ENCODE results near the gene NGEF.

NGEF gene, protein sequence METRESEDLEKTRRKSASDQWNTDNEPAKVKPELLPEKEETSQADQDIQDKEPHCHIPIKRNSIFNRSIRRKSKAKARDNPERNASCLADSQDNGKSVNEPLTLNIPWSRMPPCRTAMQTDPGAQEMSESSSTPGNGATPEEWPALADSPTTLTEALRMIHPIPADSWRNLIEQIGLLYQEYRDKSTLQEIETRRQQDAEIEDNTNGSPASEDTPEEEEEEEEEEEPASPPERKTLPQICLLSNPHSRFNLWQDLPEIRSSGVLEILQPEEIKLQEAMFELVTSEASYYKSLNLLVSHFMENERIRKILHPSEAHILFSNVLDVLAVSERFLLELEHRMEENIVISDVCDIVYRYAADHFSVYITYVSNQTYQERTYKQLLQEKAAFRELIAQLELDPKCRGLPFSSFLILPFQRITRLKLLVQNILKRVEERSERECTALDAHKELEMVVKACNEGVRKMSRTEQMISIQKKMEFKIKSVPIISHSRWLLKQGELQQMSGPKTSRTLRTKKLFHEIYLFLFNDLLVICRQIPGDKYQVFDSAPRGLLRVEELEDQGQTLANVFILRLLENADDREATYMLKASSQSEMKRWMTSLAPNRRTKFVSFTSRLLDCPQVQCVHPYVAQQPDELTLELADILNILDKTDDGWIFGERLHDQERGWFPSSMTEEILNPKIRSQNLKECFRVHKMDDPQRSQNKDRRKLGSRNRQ

DNA sequence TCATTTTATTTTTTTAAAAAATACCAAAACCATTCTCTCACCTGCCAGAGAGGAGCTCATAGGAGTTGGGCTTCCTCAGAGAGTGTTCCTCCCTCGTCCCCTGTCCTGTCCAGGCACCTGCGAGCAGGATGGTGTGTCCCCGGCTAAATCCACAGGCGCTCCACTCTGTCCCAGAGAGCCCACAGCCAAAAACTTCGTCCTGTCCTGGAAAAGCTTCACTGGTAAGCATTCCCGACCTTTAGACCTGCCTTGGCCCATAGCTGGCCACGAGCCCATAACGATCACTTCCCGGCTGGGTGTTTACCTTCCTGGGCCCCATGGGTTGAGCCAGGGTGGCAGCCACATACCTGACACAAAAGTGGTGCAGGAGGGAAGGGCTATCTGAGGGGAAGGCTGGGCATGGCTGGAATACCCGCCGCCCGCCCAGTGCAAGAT is at the start of gene NGEF:
Gene NGEF (minus strand): TSS at position 230 of the 435 bp plus-strand sequence. CDS start 38,366 bp downstream, outside the sequence.
- H3K4me1 ChIP-seq (ENCODE audit: insufficient read depth, low read length), result no peaks in the 10 kb centered on the region

GRCh38 chr2:233062451-233062850 is 49.4 kb upstream of the NGEF start:
- H3K36me3 ChIP-seq (ENCODE audit: insufficient read depth, low read length), result no peaks in the 10 kb centered on the region
- peaks cover 11% of the 10 kb centered on the region for H3K4me1 ChIP-seq (ENCODE audit: insufficient read depth, low read length)
- H3K4me3 ChIP-seq (ENCODE audit: low read length), result no peak overlapping the region
- no peaks in the 10 kb centered on the region for H3K27me3 ChIP-seq (ENCODE audit: insufficient read depth, low read length)
- H2AFZ ChIP-seq (ENCODE audit: low read depth, low read length), result no peak overlapping the region
- H3K9me3 ChIP-seq (ENCODE audit: low read length), result no peaks in the 10 kb centered on the region

More for the DNA sequence above, at the start of gene NGEF:
- Histone ChIP-seq H3K4me3 (ENCODE audit: low read length) (no peak within 1 kb of the TSS), H3K27me3 (ENCODE audit: insufficient read depth, low read length) (no peaks in the 10 kb centered on the region), H2AFZ (ENCODE audit: low read depth, low read length) (no peak within 1 kb of the TSS), H3K36me3 (ENCODE audit: insufficient read depth, low read length) (no peaks in the 10 kb centered on the region), H3K9me3 (ENCODE audit: low read length) (peaks cover 2% of the 10 kb centered on the region)

DNA sequence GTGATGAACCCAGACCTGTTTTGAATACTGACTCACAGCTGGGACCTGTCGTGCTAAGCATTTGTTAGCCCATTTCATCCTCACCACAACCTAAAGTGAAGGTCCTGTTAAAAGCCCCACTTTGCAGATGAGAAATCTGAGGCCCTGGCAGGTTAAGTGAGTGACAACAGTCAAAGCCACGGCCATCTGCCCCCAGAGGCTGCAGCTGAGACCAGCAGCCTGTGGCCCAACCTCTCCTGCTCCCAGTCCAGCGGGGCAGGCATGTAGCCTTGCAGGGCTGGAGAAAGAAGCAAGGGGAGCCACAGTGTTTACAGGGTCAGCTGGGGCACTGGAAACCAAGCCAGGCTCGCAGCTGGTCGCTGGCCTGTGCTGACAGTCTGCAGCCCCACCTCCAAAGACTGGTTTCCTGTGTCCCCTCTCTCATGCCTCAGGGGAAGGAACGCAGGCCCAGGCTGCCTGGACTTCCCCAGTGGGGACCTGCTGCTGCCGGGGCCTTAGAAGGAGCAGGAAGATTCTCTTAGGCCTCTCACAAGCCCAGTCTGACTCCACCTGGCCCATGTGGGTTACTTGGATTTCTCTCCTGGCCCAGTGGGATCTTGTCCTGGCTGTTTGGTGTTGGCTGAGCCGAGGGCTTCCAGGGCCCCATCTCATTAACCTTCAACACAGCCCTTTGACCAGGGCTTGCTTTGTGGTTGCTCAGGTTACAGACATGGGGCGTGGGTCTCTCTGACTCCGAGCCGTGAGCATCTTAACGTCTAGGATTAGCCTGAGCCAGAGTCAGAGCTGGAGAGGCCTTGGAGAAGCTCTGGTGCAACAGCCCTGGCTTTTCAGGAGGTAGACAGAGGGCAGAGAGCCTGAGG is 48.8 kb upstream of the NGEF start:
- no peak overlapping the region for H3K4me3 ChIP-seq (ENCODE audit: low read length)
- no peaks in the 10 kb centered on the region for H3K36me3 ChIP-seq (ENCODE audit: insufficient read depth, low read length)
- H2AFZ ChIP-seq (ENCODE audit: low read depth, low read length), result no peak overlapping the region
- no peaks in the 10 kb centered on the region for H3K27me3 ChIP-seq (ENCODE audit: insufficient read depth, low read length)
- peaks cover 11% of the 10 kb centered on the region for H3K4me1 ChIP-seq (ENCODE audit: insufficient read depth, low read length)
- no peaks in the 10 kb centered on the region for H3K9me3 ChIP-seq (ENCODE audit: low read length)

DNA sequence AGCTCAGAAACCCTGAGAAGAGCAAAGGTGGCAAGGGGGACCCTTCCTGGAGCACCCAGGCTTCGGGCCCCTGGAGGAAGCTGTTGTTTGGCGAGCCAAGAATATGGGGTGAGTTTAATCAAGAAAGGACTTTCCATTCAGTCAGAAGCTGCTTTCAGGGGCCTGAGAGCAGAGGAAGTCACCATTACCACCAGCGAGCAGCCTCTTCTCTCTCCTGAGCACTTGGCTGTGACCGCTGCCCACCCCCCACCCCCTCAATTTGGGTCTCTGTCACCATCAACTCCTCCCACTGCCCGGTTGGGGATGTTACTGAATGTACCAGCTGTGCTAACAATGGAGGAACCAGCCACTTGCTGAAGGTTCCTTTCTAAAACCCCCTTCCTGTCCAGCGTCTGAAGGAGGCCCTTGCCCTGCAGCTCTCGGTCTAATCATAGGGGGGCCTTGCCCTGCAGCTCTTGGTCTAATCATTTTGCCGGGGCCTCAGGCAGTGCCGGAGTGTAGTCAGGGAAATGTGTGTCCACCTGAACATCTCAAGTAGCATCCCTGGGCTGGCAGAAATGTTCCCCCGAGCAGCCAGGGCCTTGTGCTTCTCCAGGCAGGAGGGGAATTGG is 48.0 kb upstream of the NGEF start:
- no peaks in the 10 kb centered on the region for H3K27me3 ChIP-seq (ENCODE audit: insufficient read depth, low read length)
- peaks cover 11% of the 10 kb centered on the region for H3K4me1 ChIP-seq (ENCODE audit: insufficient read depth, low read length)
- no peaks in the 10 kb centered on the region for H3K9me3 ChIP-seq (ENCODE audit: low read length)
- H3K36me3 ChIP-seq (ENCODE audit: insufficient read depth, low read length), result no peaks in the 10 kb centered on the region
- no peak overlapping the region for H3K4me3 ChIP-seq (ENCODE audit: low read length)
- no peak overlapping the region for H2AFZ ChIP-seq (ENCODE audit: low read depth, low read length)

GRCh38 chr2:233060501-233060979 is 47.5 kb upstream of the NGEF start:
- Histone ChIP-seq H3K36me3 (ENCODE audit: insufficient read depth, low read length) (no peaks in the 10 kb centered on the region), H3K9me3 (ENCODE audit: low read length) (no peaks in the 10 kb centered on the region), H3K27me3 (ENCODE audit: insufficient read depth, low read length) (no peaks in the 10 kb centered on the region), H3K4me1 (ENCODE audit: insufficient read depth, low read length) (peaks cover 11% of the 10 kb centered on the region), H2AFZ (ENCODE audit: low read depth, low read length) (no peak overlapping the region), H3K4me3 (ENCODE audit: low read length) (no peak overlapping the region)

GRCh38 chr2:233059797-233060500 is 46.9 kb upstream of the NGEF start, which contains the start of gene INPP5D:
TSS of gene INPP5D (plus strand) at chr2:233060342. CDS start at chr2:233060479, 137 bp downstream.
- H3K36me3 ChIP-seq (ENCODE audit: insufficient read depth, low read length), result no peaks in the 10 kb centered on the region
- H2AFZ ChIP-seq (ENCODE audit: low read depth, low read length), result no peak within 1 kb of the TSS
- H3K4me1 ChIP-seq (ENCODE audit: insufficient read depth, low read length), result peaks cover 11% of the 10 kb centered on the region
- no peaks in the 10 kb centered on the region for H3K9me3 ChIP-seq (ENCODE audit: low read length)
- no peak within 1 kb of the TSS for H3K4me3 ChIP-seq (ENCODE audit: low read length)
- H3K27me3 ChIP-seq (ENCODE audit: insufficient read depth, low read length), result no peaks in the 10 kb centered on the region

GRCh38 chr2:233059547-233059796 is 46.4 kb upstream of the NGEF start:
- Histone ChIP-seq H3K4me1 (ENCODE audit: insufficient read depth, low read length) (peaks cover 11% of the 10 kb centered on the region), H2AFZ (ENCODE audit: low read depth, low read length) (no peak overlapping the region), H3K27me3 (ENCODE audit: insufficient read depth, low read length) (no peaks in the 10 kb centered on the region), H3K9me3 (ENCODE audit: low read length) (no peaks in the 10 kb centered on the region), H3K36me3 (ENCODE audit: insufficient read depth, low read length) (no peaks in the 10 kb centered on the region), H3K4me3 (ENCODE audit: low read length) (no peak overlapping the region)

- no peaks in the 10 kb centered on the region for H3K27me3 ChIP-seq (ENCODE audit: insufficient read depth, low read length)
- no peak overlapping the region for H3K4me3 ChIP-seq (ENCODE audit: low read length)
- peaks cover 11% of the 10 kb centered on the region for H3K4me1 ChIP-seq (ENCODE audit: insufficient read depth, low read length)
- H3K9me3 ChIP-seq (ENCODE audit: low read length), result no peaks in the 10 kb centered on the region
- H3K36me3 ChIP-seq (ENCODE audit: insufficient read depth, low read length), result no peaks in the 10 kb centered on the region
- H2AFZ ChIP-seq (ENCODE audit: low read depth, low read length), result no peak overlapping the region
Measured at GRCh38 chr2:233058717-233059546, 45.9 kb upstream of the NGEF start.

DNA sequence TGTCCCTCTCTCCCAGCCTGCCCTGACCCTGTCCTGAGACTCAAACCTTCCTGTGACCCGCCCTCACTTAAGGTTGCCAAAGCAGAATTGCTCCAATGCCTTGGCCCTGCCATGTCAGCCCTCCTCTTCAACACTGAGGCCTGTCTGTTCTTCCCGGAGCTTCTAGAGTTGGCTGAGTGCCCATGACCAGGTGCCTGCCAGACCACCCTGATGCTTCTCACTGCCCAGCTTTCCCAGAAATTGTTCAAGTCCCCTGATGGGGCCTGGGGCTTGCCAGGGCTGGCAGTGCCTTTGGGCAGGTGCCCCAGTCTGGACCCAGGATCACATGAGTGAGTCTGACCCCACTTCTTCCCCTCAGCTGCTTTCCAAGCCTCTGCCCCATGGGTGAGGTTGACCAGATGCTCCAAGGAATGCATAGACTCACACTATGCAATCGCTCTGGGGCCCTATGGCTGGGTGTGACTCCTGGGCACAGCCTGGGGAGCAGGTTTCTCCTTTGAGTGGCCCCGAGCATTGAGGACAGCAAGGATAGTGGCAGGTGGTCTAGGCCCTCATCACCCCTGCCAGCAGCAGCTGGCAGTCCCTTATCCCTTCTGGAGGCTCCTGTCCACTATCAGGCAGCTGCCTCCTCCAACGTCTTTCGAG is 44.0 kb upstream of the NGEF start:
- Histone ChIP-seq H3K36me3 (ENCODE audit: insufficient read depth, low read length) (no peaks in the 10 kb centered on the region), H3K27me3 (ENCODE audit: insufficient read depth, low read length) (peaks cover 3% of the 10 kb centered on the region), H2AFZ (ENCODE audit: low read depth, low read length) (no peak overlapping the region), H3K9me3 (ENCODE audit: low read length) (no peaks in the 10 kb centered on the region), H3K4me3 (ENCODE audit: low read length) (no peak overlapping the region), H3K4me1 (ENCODE audit: insufficient read depth, low read length) (peaks cover 10% of the 10 kb centered on the region)

DNA sequence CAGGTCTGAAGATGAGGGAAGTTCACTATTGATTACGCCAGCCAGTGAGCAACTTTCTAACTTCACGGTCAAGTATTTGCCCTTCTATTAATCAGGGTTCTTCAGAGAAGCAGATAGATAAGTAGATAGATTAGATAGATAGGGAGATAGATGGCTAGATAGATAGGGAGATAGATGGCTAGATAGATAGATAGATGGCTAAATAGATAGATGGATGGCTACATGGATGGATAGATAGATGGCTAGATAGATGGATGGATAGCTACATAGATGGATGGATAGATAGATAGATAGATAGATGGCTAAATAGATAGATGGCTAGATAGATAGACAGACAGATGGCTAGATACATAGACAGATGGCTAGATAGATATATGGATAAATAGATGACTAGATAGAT is 42.3 kb upstream of the NGEF start:
- Histone ChIP-seq H3K9me3 (ENCODE audit: low read length) (no peaks in the 10 kb centered on the region), H3K36me3 (ENCODE audit: insufficient read depth, low read length) (no peaks in the 10 kb centered on the region), H3K27me3 (ENCODE audit: insufficient read depth, low read length) (peaks cover 13% of the 10 kb centered on the region), H3K4me3 (ENCODE audit: low read length) (no peak overlapping the region), H3K4me1 (ENCODE audit: insufficient read depth, low read length) (no peaks in the 10 kb centered on the region), H2AFZ (ENCODE audit: low read depth, low read length) (no peak overlapping the region)
